ENCODE results near the gene SET. TPM values are rescaled to one million over a fixed set of nuclear protein-coding genes. Genes with fewer than 3 reads are reported as not detected.
A peak's percentile ranks its signal among the peaks of the same experiment; 100 is the strongest.
"Not testable (repeated sequence)": the region's sequence is repeated elsewhere in the genome, so short reads cannot be mapped to it uniquely, and the experiment has no call there.

SET gene
- total RNA-seq, 1 donor from 2014 or later, result 168 TPM

GRCh38 chr9:128696923-128697707 lies 8.1 kb downstream of the SET start:
- DNase-seq, result peak; percentile 4
- intact Hi-C loops (cut with micrococcal nuclease), result no loop called here
- no peaks in the 10 kb centered on the region for H3K27me3 ChIP-seq (ENCODE audit: low read depth)
- H3K27ac ChIP-seq (replicated peaks), result no peak overlapping the region
- H3K9me3 ChIP-seq (replicated peaks), result no peaks in the 10 kb centered on the region
- no peak overlapping the region for H3K4me3 ChIP-seq
- TF ChIP-seq CTCF (IDR thresholded peaks at IDR 0.05; ENCODE audit: borderline replicate concordance), result no peak
- H3K4me1 ChIP-seq, result peaks cover 12% of the 10 kb centered on the region
- peaks cover 28% of the 10 kb centered on the region for H3K36me3 ChIP-seq

DNA sequence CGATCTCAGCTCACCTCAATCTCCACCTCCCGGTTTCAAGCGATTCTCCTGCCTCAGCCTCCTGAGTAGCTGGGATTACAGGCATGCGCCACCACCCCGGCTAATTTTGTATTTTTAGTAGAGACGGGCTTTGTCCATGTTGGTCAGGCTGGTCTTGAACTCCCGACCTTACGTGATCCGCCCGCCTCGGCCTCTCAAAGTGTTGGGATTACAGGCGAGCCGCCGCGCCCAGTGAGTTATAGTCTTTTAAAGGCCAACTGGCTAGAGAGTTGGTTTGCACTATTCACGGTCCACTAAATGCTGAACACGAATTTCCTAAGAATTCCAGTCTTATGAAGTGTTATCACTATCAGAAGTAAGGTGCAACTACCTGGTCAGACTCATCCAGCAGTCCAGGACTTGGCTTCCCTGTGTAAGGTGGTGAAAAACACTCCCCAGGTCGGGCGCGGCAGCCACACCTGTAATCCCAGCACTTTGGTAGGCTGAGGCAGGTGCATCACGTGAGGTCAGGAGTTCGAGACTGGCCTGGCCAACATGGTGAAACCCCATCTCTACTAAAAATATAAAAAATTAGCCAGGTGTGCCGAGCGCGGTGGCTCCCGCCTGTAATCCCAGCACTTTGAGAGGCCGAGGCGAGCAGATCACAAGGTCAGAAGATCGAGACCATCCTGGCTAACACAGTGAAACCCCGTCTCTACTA lies 10.2 kb downstream of the SET start:
- H3K4me1 ChIP-seq, result peaks cover 26% of the 10 kb centered on the region
- H3K27me3 ChIP-seq (ENCODE audit: low read depth); H3K27ac ChIP-seq (replicated peaks); H3K9me3 ChIP-seq (replicated peaks); H3K36me3 ChIP-seq; H3K4me3 ChIP-seq; intact Hi-C loops (cut with micrococcal nuclease): not testable (repeated sequence)
- peak; percentile 11 for DNase-seq

DNA sequence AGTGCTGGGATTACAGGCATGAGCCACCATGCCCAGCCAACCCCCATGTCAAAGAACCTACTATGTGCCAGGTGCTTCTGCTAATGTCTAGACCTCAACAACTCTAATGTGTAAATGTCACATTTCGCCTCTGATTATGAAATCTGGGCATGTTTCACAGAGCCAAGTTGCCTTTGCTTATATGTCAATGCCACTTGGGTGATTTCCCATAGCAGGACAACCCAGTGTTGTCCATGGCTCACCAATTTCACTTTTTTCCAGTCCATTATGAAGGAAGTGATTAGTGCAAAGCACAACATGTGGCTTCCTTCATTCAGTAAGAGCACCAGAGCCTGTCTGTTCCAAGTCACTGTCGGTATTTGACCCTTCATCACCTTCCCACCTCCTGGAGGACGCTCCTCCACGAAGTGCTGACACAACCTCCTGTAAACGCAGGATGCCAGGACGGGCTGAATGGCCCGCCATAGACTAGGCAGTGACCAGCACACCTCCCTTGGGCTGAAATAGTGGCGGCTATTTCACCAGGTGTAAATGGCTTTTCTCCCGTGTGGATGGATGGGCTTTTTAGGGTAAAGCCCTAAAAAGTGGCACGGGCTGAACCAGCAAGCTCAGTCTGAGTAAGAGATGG lies 12.3 kb downstream of the SET start:
- no peaks in the 10 kb centered on the region for H3K36me3 ChIP-seq
- peak; percentile 11 for DNase-seq
- peaks cover 33% of the 10 kb centered on the region for H3K4me1 ChIP-seq
- H3K27ac ChIP-seq (replicated peaks), result peak overlapping the region; percentile 96
- no peak for TF ChIP-seq CTCF (IDR thresholded peaks at IDR 0.05; ENCODE audit: borderline replicate concordance)
- H3K9me3 ChIP-seq (replicated peaks), result no peaks in the 10 kb centered on the region
- H3K4me3 ChIP-seq, result peak overlapping the region; percentile 96
- intact Hi-C loops (cut with micrococcal nuclease), result no loop called here
- H3K27me3 ChIP-seq (ENCODE audit: low read depth), result no peaks in the 10 kb centered on the region

GRCh38 chr9:128702445-128702948 lies 13.5 kb downstream of the SET start, which contains the start of gene PKN3:
Gene PKN3 (plus strand): TSS chr9:128702503. CDS start chr9:128702916, 413 bp downstream.
- H3K4me3 ChIP-seq, result peak within 1 kb of the TSS; percentile 96
- peaks cover 2% of the 10 kb centered on the region for H3K36me3 ChIP-seq
- H3K9me3 ChIP-seq (replicated peaks), result no peaks in the 10 kb centered on the region
- H3K27me3 ChIP-seq (ENCODE audit: low read depth), result no peaks in the 10 kb centered on the region
- intact Hi-C loops (cut with micrococcal nuclease), result no loop called here
- H3K4me1 ChIP-seq, result peaks cover 33% of the 10 kb centered on the region
- peak within 1 kb of the TSS; percentile 96 for H3K27ac ChIP-seq (replicated peaks)
- peak; percentile 88 for DNase-seq
- TF ChIP-seq CTCF (IDR thresholded peaks at IDR 0.05; ENCODE audit: borderline replicate concordance), result peak; percentile 91

GRCh38 chr9:128702949-128703615 lies 14.1 kb downstream of the SET start:
- H3K4me1 ChIP-seq, result peaks cover 33% of the 10 kb centered on the region
- TF ChIP-seq CTCF (IDR thresholded peaks at IDR 0.05; ENCODE audit: borderline replicate concordance), result no peak
- H3K9me3 ChIP-seq (replicated peaks), result no peaks in the 10 kb centered on the region
- peaks cover 4% of the 10 kb centered on the region for H3K36me3 ChIP-seq
- H3K27me3 ChIP-seq (ENCODE audit: low read depth), result no peaks in the 10 kb centered on the region
- intact Hi-C loops (cut with micrococcal nuclease), result no loop called here
- H3K4me3 ChIP-seq, result peak overlapping the region; percentile 96
- peak overlapping the region; percentile 96 for H3K27ac ChIP-seq (replicated peaks)
- DNase-seq, result peak; percentile 40

Data from left ventricle myocardium inferior (tissue), 1 donor.